A549 (cell line): ENCODE results near the gene POC1A. TPM values are rescaled to one million over a fixed set of nuclear protein-coding genes. Genes with fewer than 3 reads are reported as not detected.

Experiments
- ATAC-seq, 2 experiments: fragments of 200-7000 bp in 1 of 2; fragments of >200 bp in 1 of 2; cut with Nextera tagmentation in 1 of 2; cut with Tn5 transposase in 1 of 2; 3 replicates each; pipeline versions ENCODE4 v1.8.0 to v1.9.1; 2018 to 2020; ENCODE audit warnings: mild to moderate bottlenecking in 1 of 2, moderate library complexity in 1 of 2
- CTCF ChIA-PET: fragments of 300-600 bp; sonication (Branson Sonifier 250); formaldehyde crosslinking; extraction: SDS; loops from one replicate; lab custom pipeline; 2021; ENCODE audit warnings: antibody characterized with exemption, inconsistent platforms; lab: Yijun Ruan, JAX
- POLR2A ChIA-PET: fragments of 350-600 bp; formaldehyde crosslinking; extraction: SDS; loops from one replicate; lab custom pipeline; 2021; ENCODE audit warnings: antibody characterized with exemption, inconsistent platforms; lab: Yijun Ruan, JAX
- DNase-seq, 2 experiments: peaks; one replicate each; pipeline versions ENCODE4 v3.0.0 to v3.0.0-alpha.2; 2011 to 2016; ENCODE audit warnings: low read depth in 1 of 2, low spot score in 1 of 2
- FAIRE-seq: peaks from 2 replicates; lab custom pipeline; 2011; peaks lifted over from hg19 to GRCh38; lab: Jason Lieb, UNC
- H3K27ac ChIP-seq, 2 experiments: fragments of >200 bp; sonication (Bioruptor Twin); formaldehyde crosslinking; 3 replicates each; pipeline ENCODE4 v1.5.1; 2016 to 2017
- H3K4me1 ChIP-seq: fragments of >200 bp; sonication (Bioruptor Twin); formaldehyde crosslinking; 3 replicates; pipeline ENCODE4 v1.6.1; 2016
- H3K4me2 ChIP-seq: fragments of >200 bp; sonication (Bioruptor Twin); formaldehyde crosslinking; 3 replicates; pipeline ENCODE4 v1.6.1; 2016
- H3K4me3 ChIP-seq: fragments of >200 bp; sonication (Bioruptor Twin); formaldehyde crosslinking; 3 replicates; pipeline ENCODE4 v1.5.1; 2016
- H3K9me3 ChIP-seq: fragments of >200 bp; sonication (Bioruptor Twin); formaldehyde crosslinking; 3 replicates; pipeline ENCODE4 v1.6.1; 2016
- CBX2 ChIP-seq: fragments of 200-600 bp; sonication (generic); IDR thresholded peaks from 2 replicates; pipeline ENCODE4 v1.6.1; 2016; ENCODE audit warnings: low read depth, mild to moderate bottlenecking, borderline replicate concordance
- CEBPB ChIP-seq, 2 experiments: fragments of >200 bp in 1 of 2; sonication (Bioruptor Twin) in 1 of 2; formaldehyde crosslinking in 1 of 2; IDR thresholded peaks; 2 replicates each; pipeline ENCODE4 v1.6.1; 2012 to 2016
- CHD4 ChIP-seq: fragments of 200-600 bp; sonication (generic); IDR thresholded peaks from 2 replicates; pipeline ENCODE4 v1.6.1; 2016; ENCODE audit warnings: antibody characterized with exemption, mild to moderate bottlenecking, borderline replicate concordance
- EHF ChIP-seq: fragments of 250-450 bp; sonication (Bioruptor Pico); IDR thresholded peaks from 2 replicates; pipeline ENCODE4 v1.5.0; 2020; ENCODE audit warnings: mild to moderate bottlenecking
- HEYL ChIP-seq: fragments of 250-450 bp; sonication (Bioruptor Pico); IDR thresholded peaks from 2 replicates; pipeline ENCODE4 v1.8.0; 2021; ENCODE audit warnings: mild to moderate bottlenecking, moderate library complexity
- HOXB13 ChIP-seq: fragments of 250-450 bp; sonication (Bioruptor Pico); IDR thresholded peaks from 2 replicates; pipeline ENCODE4 v1.5.0; 2020; ENCODE audit warnings: low read depth, mild to moderate bottlenecking, moderate library complexity
- HOXB5 ChIP-seq: fragments of 250-450 bp; sonication (Bioruptor Pico); IDR thresholded peaks from 2 replicates; pipeline ENCODE4 v1.5.0; 2020; ENCODE audit warnings: mild to moderate bottlenecking, moderate library complexity
- JUNB ChIP-seq: fragments of >200 bp; sonication (Bioruptor Twin); formaldehyde crosslinking; IDR thresholded peaks from 2 replicates; pipeline ENCODE4 v1.6.1; 2016
- KDM5A ChIP-seq: fragments of 200-600 bp; sonication (generic); IDR thresholded peaks from 2 replicates; pipeline ENCODE4 v1.6.1; 2016; ENCODE audit warnings: antibody characterized with exemption, mild to moderate bottlenecking
- MAX ChIP-seq: IDR thresholded peaks from 2 replicates; pipeline ENCODE4 v1.6.1; 2012
- PBX3 ChIP-seq: IDR thresholded peaks from 2 replicates; pipeline ENCODE4 v1.6.1; 2012
- POLR2AphosphoS2 ChIP-seq: conservative IDR thresholded peaks from 2 replicates; pipeline ENCODE4 v1.6.1; 2012; ENCODE audit warnings: low read length, improper control_type of control experiment, inconsistent platforms
- RAD21 ChIP-seq, 2 experiments: fragments of >200 bp in 1 of 2; sonication (Bioruptor Twin) in 1 of 2; formaldehyde crosslinking in 1 of 2; IDR thresholded peaks in 1 of 2; conservative IDR thresholded peaks in 1 of 2; 2 replicates in 1 of 2; 3 replicates in 1 of 2; pipeline ENCODE4 v1.6.1; 2012 to 2018; ENCODE audit warnings: inconsistent platforms in 1 of 2
- RNF2 ChIP-seq: fragments of 200-600 bp; sonication (generic); IDR thresholded peaks from 2 replicates; pipeline ENCODE4 v1.6.1; 2016; ENCODE audit warnings: low read depth, mild to moderate bottlenecking, antibody characterized with exemption, moderate library complexity, borderline replicate concordance
- SMC3 ChIP-seq: fragments of >200 bp; sonication (Bioruptor Twin); formaldehyde crosslinking; IDR thresholded peaks from 3 replicates; pipeline ENCODE4 v1.6.1; 2018; ENCODE audit warnings: inconsistent platforms
- SREBF2 ChIP-seq: fragments of 450-650 bp; IDR thresholded peaks from 2 replicates; pipeline ENCODE4 v1.6.1; 2014; ENCODE audit warnings: mild to moderate bottlenecking, moderate library complexity
- ZC3H11A ChIP-seq: fragments of 450-650 bp; IDR thresholded peaks from 2 replicates; pipeline ENCODE4 v1.6.1; 2014; ENCODE audit warnings: antibody characterized with exemption, mild to moderate bottlenecking
- ZFP36 ChIP-seq: fragments of 450-650 bp; IDR thresholded peaks from 2 replicates; pipeline ENCODE4 v1.6.1; 2014; ENCODE audit warnings: borderline replicate concordance; ENCODE audit not compliant: partially characterized antibody
- ZNF302 ChIP-seq: fragments of 250-450 bp; sonication (Bioruptor Pico); IDR thresholded peaks from 2 replicates; pipeline ENCODE4 v1.9.0; 2021; ENCODE audit warnings: inconsistent platforms, mild to moderate bottlenecking, moderate library complexity
- WGBS: methylation state at CpG from one replicate; pipeline ENCODE4 v1.1.6; 2017; ENCODE audit errors: missing lambda C conversion rate; 5-methylcytosine and 5-hydroxymethylcytosine counted together
- polyA plus RNA-seq, 4 experiments: library from polyadenylated mRNA; depleted of rRNA in 3 of 4; stranded (reverse); fragments of >200 nt; fragmentation: RNase III in 1 of 4; extraction: RNeasy Plus Mini Kit Qiagen cat#74134 plus additional on column Dnase treatment in 1 of 4; gene quantifications; 2 replicates in 3 of 4; 3 replicates in 1 of 4; pipeline ENCODE4 v1.2.3, GENCODE V29; 2011 to 2017
- TF ChIP-seq, protein P1 (sequence below): fragments of 250-450 bp; sonication (Bioruptor Pico); IDR thresholded peaks from 2 replicates; pipeline ENCODE4 v1.5.0; 2020; ENCODE audit warnings: low read depth, mild to moderate bottlenecking, moderate library complexity
- TF ChIP-seq, protein P2 (sequence below): fragments of 150-350 bp; IDR thresholded peaks from 2 replicates; pipeline ENCODE4 v1.6.1; 2014; ENCODE audit warnings: low read depth, mild to moderate bottlenecking, low read length
- TF ChIP-seq, protein P3 (sequence below): fragments of >200 bp; sonication (Bioruptor Twin); formaldehyde crosslinking; IDR thresholded peaks from 2 replicates; pipeline ENCODE4 v1.6.1; 2016

POC1A gene
- polyA plus RNA-seq, 2 of the 4 experiments (the other 2 are of a cell fraction), result 9.4 to 14.1 TPM

GRCh38 chr3:52119099-52119498, 35.1 kb downstream of the POC1A start:
- FAIRE-seq, result no peak
- Histone ChIP-seq H3K9me3 (no peaks in the 10 kb centered on the region), H3K4me3 (no peak overlapping the region), H3K27ac (no peak overlapping the region), H3K4me2 (no peak overlapping the region), H3K4me1 (no peaks in the 10 kb centered on the region)
- TF ChIP-seq, protein P1, sequence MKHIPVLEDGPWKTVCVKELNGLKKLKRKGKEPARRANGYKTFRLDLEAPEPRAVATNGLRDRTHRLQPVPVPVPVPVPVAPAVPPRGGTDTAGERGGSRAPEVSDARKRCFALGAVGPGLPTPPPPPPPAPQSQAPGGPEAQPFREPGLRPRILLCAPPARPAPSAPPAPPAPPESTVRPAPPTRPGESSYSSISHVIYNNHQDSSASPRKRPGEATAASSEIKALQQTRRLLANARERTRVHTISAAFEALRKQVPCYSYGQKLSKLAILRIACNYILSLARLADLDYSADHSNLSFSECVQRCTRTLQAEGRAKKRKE (CRISPR knock-in tag), result no peak
- no peak for TF ChIP-seq ZNF302
- TF ChIP-seq, protein P2, sequence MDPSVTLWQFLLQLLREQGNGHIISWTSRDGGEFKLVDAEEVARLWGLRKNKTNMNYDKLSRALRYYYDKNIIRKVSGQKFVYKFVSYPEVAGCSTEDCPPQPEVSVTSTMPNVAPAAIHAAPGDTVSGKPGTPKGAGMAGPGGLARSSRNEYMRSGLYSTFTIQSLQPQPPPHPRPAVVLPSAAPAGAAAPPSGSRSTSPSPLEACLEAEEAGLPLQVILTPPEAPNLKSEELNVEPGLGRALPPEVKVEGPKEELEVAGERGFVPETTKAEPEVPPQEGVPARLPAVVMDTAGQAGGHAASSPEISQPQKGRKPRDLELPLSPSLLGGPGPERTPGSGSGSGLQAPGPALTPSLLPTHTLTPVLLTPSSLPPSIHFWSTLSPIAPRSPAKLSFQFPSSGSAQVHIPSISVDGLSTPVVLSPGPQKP, result no peak
- no peak for TF ChIP-seq PBX3
- TF ChIP-seq HOXB5, result no peak
- TF ChIP-seq EHF (CRISPR knock-in tag), result no peak
- TF ChIP-seq KDM5A, result no peak
- no peak for TF ChIP-seq MAX
- TF ChIP-seq CBX2, result no peak
- no peak for TF ChIP-seq CEBPB (IDR thresholded peaks at IDR 0.05)
- TF ChIP-seq CHD4, result no peak
- TF ChIP-seq, protein P3, sequence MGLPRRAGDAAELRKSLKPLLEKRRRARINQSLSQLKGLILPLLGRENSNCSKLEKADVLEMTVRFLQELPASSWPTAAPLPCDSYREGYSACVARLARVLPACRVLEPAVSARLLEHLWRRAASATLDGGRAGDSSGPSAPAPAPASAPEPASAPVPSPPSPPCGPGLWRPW, result no peak
- no peak for TF ChIP-seq POLR2AphosphoS2
- no peak for TF ChIP-seq HEYL (CRISPR knock-in tag)
- DNase-seq, result no peak
- CTCF ChIA-PET, result interaction anchor here (0.7 to 8.7 kb wide), 4 partner anchors 12 to 122 kb away, joined by 3 to 106 read pairs (median 3); no protein-coding TSS in a partner anchor
- no peak for ATAC-seq
- POLR2A ChIA-PET, result no interaction called here
- WGBS, result 86% methylated on average over 5 of the region's 5 CpGs

- ATAC-seq, result no peak
- H3K27ac ChIP-seq, result no peak overlapping the region
- no peak overlapping the region for H3K4me2 ChIP-seq
- ChIA-PET POLR2A (no interaction called here), CTCF (interaction anchor here (0.7 to 8.7 kb wide), 5 partner anchors 9 to 121 kb away, joined by 3 to 106 read pairs (median 4); no protein-coding TSS in a partner anchor)
- FAIRE-seq, result no peak
- 96% methylated on average over 5 of the region's 5 CpGs for WGBS
- H3K9me3 ChIP-seq, result no peaks in the 10 kb centered on the region
- no peak for DNase-seq
- H3K4me1 ChIP-seq, result no peaks in the 10 kb centered on the region
- no peak for TF ChIP-seq HEYL (CRISPR knock-in tag)
- TF ChIP-seq SREBF2, result no peak
- TF ChIP-seq RNF2, result no peak
- TF ChIP-seq SMC3, result no peak
- no peak for TF ChIP-seq JUNB
- no peak for TF ChIP-seq ZC3H11A
- TF ChIP-seq, protein P2, result no peak
- TF ChIP-seq HOXB5, result no peak
- TF ChIP-seq HOXB13 (CRISPR knock-in tag), result no peak
- no peak for TF ChIP-seq RAD21 (conservative IDR thresholded peaks at IDR 0.05 in 1 of 2, IDR thresholded peaks at IDR 0.05 in 1 of 2)
- TF ChIP-seq ZFP36, result no peak
- no peak overlapping the region for H3K4me3 ChIP-seq
These were observed 35.9 kb downstream of the POC1A start for GRCh38 chr3:52118156-52118875.
